ENCODE measurements around the gene CCDC187. TPM values are rescaled to one million over a fixed set of nuclear protein-coding genes. Genes with fewer than 3 reads are reported as not detected.
"Not testable (repeated sequence)": the region's sequence is repeated elsewhere in the genome, so short reads cannot be mapped to it uniquely, and the experiment has no call there.

The CCDC187 gene
- total RNA-seq, 5 donors from 2014 or later (not counting 1 experiment from before 2014, with no cell fraction given) = 0.07 to 0.20 (median 0.09) TPM; not detected in 1

DNA sequence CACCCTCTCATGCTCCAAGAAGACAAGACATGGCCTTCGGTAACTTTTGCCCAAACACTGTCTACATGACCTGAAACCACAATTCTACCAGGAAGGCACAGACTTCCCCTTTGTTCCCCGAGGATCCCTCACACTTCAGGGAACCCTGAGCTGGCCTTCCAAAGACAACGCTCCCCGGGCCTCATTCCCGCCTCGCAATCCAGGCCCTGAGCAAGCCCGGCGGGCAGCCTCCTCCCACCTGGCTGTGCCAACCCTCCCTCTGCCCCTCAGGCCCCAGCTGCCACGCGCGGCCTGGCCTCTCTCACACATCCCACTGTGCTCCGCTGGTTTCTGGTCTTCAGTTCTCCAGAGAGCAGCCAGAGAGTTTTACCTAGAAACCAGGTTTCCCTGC lies 65.6 kb downstream of the CCDC187 start:
- Histone ChIP-seq H3K36me3 (ENCODE audit: control insufficient read depth in 2 of 2, extremely low read depth in 1 of 2, insufficient read depth in 1 of 2, low read length in 1 of 2) (peaks cover 0 to 17% of the 10 kb centered on the region in 2 donors), H3K27me3 (replicated peaks in 1 of 2; ENCODE audit: control insufficient read depth in 2 of 2, extremely low read depth in 1 of 2, insufficient read depth in 2 of 2, low read length in 1 of 2) (no peaks in the 10 kb centered on the region), H3K4me3 (ENCODE audit: control insufficient read depth in 1 of 2, extremely low read depth in 1 of 2, low read length in 1 of 2) (no peak overlapping the region), H3K27ac (ENCODE audit: low read length) (no peak overlapping the region), H3K4me1 (ENCODE audit: control insufficient read depth in 1 of 2, extremely low read depth in 1 of 2, insufficient read depth in 2 of 2, low read length in 2 of 2) (peaks cover 4 to 28% of the 10 kb centered on the region in 2 experiments), H3K9me3 (no peaks in the 10 kb centered on the region)
- Mint-ChIP-seq H3K4me1 (peaks cover 26 to 50% (median 40%) of the 10 kb centered on the region in 3 donors), H3K36me3 (peaks cover 21% of the 10 kb centered on the region), H3K9me3 (no peaks in the 10 kb centered on the region), H3K27me3 (no peaks in the 10 kb centered on the region), H3K27ac (no peak overlapping the region), H3K4me3 (no peak overlapping the region)
- DNase-seq = no peak
- ChIA-PET POLR2A (no interaction called here), CTCF (no interaction called here)
- 80% methylated on average over 12 of the region's 12 CpGs for WGBS (ENCODE audit: insufficient coverage)
- no peak for ATAC-seq (replicated peaks in 1 of 4)

GRCh38 chr9:136237486-136238341 lies 66.2 kb downstream of the CCDC187 start:
- DNase-seq (no peak), ATAC-seq (replicated peaks in 1 of 4) (no peak)
- ChIA-PET CTCF (no interaction called here), POLR2A (interaction anchor here in 1 of 2 donors (0.5 kb wide), 1 partner anchor 240 kb away, joined by 4 read pairs; no protein-coding TSS in a partner anchor)
- WGBS (ENCODE audit: insufficient coverage) = 91% methylated on average over 30 of the region's 32 CpGs
- H3K4me3 ChIP-seq (ENCODE audit: control insufficient read depth in 1 of 2, extremely low read depth in 1 of 2, low read length in 1 of 2) = no peak overlapping the region
- H3K4me3 Mint-ChIP-seq = no peak overlapping the region
- no peak overlapping the region for H3K27ac Mint-ChIP-seq
- no peaks in the 10 kb centered on the region for H3K27me3 ChIP-seq (replicated peaks in 1 of 2; ENCODE audit: control insufficient read depth in 2 of 2, extremely low read depth in 1 of 2, insufficient read depth in 2 of 2, low read length in 1 of 2)
- H3K36me3 Mint-ChIP-seq = peaks cover 21% of the 10 kb centered on the region
- H3K36me3 ChIP-seq (ENCODE audit: control insufficient read depth in 2 of 2, extremely low read depth in 1 of 2, insufficient read depth in 1 of 2, low read length in 1 of 2) = peaks cover 0 to 17% of the 10 kb centered on the region in 2 donors
- no peak overlapping the region for H3K27ac ChIP-seq (ENCODE audit: low read length)
- H3K4me1 Mint-ChIP-seq = peaks cover 26 to 49% (median 38%) of the 10 kb centered on the region in 3 donors
- peaks cover 0 to 26% of the 10 kb centered on the region in 2 experiments for H3K4me1 ChIP-seq (ENCODE audit: control insufficient read depth in 1 of 2, extremely low read depth in 1 of 2, insufficient read depth in 2 of 2, low read length in 2 of 2)
- no peaks in the 10 kb centered on the region for H3K9me3 ChIP-seq
- no peaks in the 10 kb centered on the region for H3K9me3 Mint-ChIP-seq
- H3K27me3 Mint-ChIP-seq = no peaks in the 10 kb centered on the region

DNA sequence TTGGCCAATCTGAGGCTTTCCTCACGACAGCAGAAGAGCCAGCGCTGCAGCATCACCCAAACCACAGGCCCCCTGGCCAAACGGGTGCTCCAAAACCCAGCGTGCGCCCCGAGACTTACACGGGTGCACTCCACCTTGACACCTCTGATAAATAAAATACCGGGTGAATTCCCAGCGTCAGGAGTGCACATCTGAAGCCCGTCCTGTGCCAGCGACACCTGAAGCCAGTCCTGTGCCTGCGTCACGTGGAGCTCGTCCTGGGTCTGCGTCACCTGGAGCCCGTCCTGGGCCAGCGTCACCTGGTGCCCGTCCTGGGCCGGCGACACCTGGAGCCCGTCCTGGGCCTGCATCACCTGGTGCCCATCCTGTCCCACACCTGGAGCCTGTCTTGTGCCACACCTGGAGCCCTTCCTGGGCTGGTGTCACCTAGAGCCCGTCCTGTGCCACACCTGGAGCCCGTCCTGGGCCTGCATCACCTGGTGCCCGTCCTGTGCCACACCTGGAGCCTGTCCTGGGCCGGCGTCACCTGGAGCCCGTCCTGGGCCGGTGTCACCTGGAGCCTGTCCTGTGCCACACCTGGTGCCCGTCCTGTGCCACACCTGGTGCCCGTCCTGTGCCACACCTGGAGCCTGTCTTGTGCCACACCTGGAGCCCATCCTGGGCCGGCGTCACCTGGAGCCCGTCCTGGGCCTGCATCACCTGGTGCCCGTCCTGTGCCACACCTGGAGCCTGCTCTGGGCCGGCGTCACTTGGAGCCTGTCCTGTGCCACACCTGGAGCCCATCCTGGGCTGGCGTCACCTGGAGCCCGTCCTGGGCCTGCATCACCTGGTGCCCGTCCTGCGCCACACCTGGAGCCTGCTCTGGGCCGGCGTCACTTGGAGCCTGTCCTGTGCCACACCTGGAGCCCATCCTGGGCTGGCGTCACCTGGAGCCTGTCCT lies 67.2 kb downstream of the CCDC187 start:
- H3K36me3 ChIP-seq (ENCODE audit: control insufficient read depth in 2 of 2, extremely low read depth in 1 of 2, insufficient read depth in 1 of 2, low read length in 1 of 2) = peaks cover 0 to 17% of the 10 kb centered on the region in 2 donors
- not testable (repeated sequence) for ATAC-seq (replicated peaks in 1 of 4)
- 97% methylated on average over 41 of the region's 43 CpGs for WGBS (ENCODE audit: insufficient coverage)

DNA sequence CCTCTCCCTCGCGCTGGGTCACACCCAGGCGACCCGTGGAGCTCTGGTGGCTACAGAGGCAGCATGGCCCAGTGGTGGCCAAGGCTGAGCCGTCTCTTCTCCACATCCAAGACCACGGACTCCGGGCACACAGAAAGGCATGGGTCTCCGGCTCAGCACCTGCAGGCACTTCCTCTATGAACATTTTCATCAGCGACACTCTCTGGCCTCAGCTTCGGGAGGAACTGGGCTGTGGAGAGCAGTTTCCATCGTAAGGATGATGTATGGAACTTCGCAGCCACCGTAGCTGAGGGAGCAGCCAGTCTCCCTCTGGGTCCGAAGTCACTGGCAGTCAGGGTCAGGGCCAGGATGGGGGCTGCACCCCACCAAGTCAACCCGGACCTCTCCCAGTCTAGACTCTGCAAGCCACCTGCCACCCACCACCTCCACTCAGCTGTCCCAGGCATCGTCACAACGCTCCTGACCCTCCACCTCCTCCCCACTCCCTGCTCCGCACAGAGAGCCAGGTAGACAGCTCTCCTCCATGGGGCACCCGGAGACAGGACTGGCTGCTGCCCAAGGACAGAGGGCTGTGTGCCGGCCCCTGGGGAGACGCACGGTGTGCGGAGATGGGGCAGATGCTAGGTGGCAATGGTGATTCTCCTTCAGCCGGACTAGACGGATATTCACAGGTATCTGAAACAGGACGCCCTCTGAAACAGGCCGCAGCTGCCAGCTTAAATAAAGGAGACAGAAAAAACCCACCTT lies 68.0 kb downstream of the CCDC187 start:
- Mint-ChIP-seq H3K27ac (no peak overlapping the region), H3K9me3 (no peaks in the 10 kb centered on the region), H3K36me3 (peaks cover 27% of the 10 kb centered on the region), H3K4me1 (peaks cover 33 to 48% (median 36%) of the 10 kb centered on the region in 3 donors), H3K4me3 (no peak overlapping the region), H3K27me3 (no peaks in the 10 kb centered on the region)
- ATAC-seq (replicated peaks in 1 of 4) = no peak
- H3K27me3 ChIP-seq (replicated peaks in 1 of 2; ENCODE audit: control insufficient read depth in 2 of 2, extremely low read depth in 1 of 2, insufficient read depth in 2 of 2, low read length in 1 of 2) = no peaks in the 10 kb centered on the region
- DNase-seq = no peak
- no peak overlapping the region for H3K27ac ChIP-seq (ENCODE audit: low read length)
- H3K4me1 ChIP-seq (ENCODE audit: control insufficient read depth in 1 of 2, extremely low read depth in 1 of 2, insufficient read depth in 2 of 2, low read length in 2 of 2) = peaks cover 2 to 27% of the 10 kb centered on the region in 2 experiments
- POLR2A ChIA-PET = no interaction called here
- H3K9me3 ChIP-seq = no peaks in the 10 kb centered on the region
- CTCF ChIA-PET = no interaction called here
- H3K36me3 ChIP-seq (ENCODE audit: control insufficient read depth in 2 of 2, extremely low read depth in 1 of 2, insufficient read depth in 1 of 2, low read length in 1 of 2) = peaks cover 0 to 19% of the 10 kb centered on the region in 2 donors
- WGBS (ENCODE audit: insufficient coverage) = 95% methylated on average over 22 of the region's 27 CpGs
- no peak overlapping the region for H3K4me3 ChIP-seq (ENCODE audit: control insufficient read depth in 1 of 2, extremely low read depth in 1 of 2, low read length in 1 of 2)

More for the DNA sequence above, 67.2 kb downstream of the CCDC187 start:
- H3K4me3 ChIP-seq (ENCODE audit: control insufficient read depth in 1 of 2, extremely low read depth in 1 of 2, low read length in 1 of 2); H3K9me3 ChIP-seq; H3K27ac Mint-ChIP-seq; H3K4me3 Mint-ChIP-seq; H3K27me3 ChIP-seq (replicated peaks in 1 of 2; ENCODE audit: control insufficient read depth in 2 of 2, extremely low read depth in 1 of 2, insufficient read depth in 2 of 2, low read length in 1 of 2); H3K27me3 Mint-ChIP-seq; H3K27ac ChIP-seq (ENCODE audit: low read length); POLR2A ChIA-PET; DNase-seq; H3K9me3 Mint-ChIP-seq; CTCF ChIA-PET: not testable (repeated sequence)
- Mint-ChIP-seq H3K4me1 (peaks cover 34 to 50% (median 37%) of the 10 kb centered on the region in 3 donors), H3K36me3 (peaks cover 25% of the 10 kb centered on the region)
- H3K4me1 ChIP-seq (ENCODE audit: control insufficient read depth in 1 of 2, extremely low read depth in 1 of 2, insufficient read depth in 2 of 2, low read length in 2 of 2) = peaks cover 2 to 26% of the 10 kb centered on the region in 2 experiments

GRCh38 chr9:136235171-136235570 lies 68.7 kb downstream of the CCDC187 start:
- peaks cover 2 to 27% of the 10 kb centered on the region in 2 experiments for H3K4me1 ChIP-seq (ENCODE audit: control insufficient read depth in 1 of 2, extremely low read depth in 1 of 2, insufficient read depth in 2 of 2, low read length in 2 of 2)
- no peaks in the 10 kb centered on the region for H3K9me3 ChIP-seq
- 95% methylated on average over 17 of the region's 17 CpGs for WGBS (ENCODE audit: insufficient coverage)
- no peak overlapping the region for H3K4me3 Mint-ChIP-seq
- H3K27ac ChIP-seq (ENCODE audit: low read length) = no peak overlapping the region
- H3K27me3 Mint-ChIP-seq = no peaks in the 10 kb centered on the region
- H3K36me3 Mint-ChIP-seq = peaks cover 27% of the 10 kb centered on the region
- H3K4me3 ChIP-seq (ENCODE audit: control insufficient read depth in 1 of 2, extremely low read depth in 1 of 2, low read length in 1 of 2) = no peak overlapping the region
- CTCF ChIA-PET = no interaction called here
- no peak for ATAC-seq (replicated peaks in 1 of 4)
- no peaks in the 10 kb centered on the region for H3K9me3 Mint-ChIP-seq
- peaks cover 0 to 17% of the 10 kb centered on the region in 2 donors for H3K36me3 ChIP-seq (ENCODE audit: control insufficient read depth in 2 of 2, extremely low read depth in 1 of 2, insufficient read depth in 1 of 2, low read length in 1 of 2)
- H3K27me3 ChIP-seq (replicated peaks in 1 of 2; ENCODE audit: control insufficient read depth in 2 of 2, extremely low read depth in 1 of 2, insufficient read depth in 2 of 2, low read length in 1 of 2) = no peaks in the 10 kb centered on the region
- DNase-seq = no peak
- no peak overlapping the region for H3K27ac Mint-ChIP-seq
- peaks cover 34 to 48% (median 38%) of the 10 kb centered on the region in 3 donors for H3K4me1 Mint-ChIP-seq
- POLR2A ChIA-PET = no interaction called here

DNA sequence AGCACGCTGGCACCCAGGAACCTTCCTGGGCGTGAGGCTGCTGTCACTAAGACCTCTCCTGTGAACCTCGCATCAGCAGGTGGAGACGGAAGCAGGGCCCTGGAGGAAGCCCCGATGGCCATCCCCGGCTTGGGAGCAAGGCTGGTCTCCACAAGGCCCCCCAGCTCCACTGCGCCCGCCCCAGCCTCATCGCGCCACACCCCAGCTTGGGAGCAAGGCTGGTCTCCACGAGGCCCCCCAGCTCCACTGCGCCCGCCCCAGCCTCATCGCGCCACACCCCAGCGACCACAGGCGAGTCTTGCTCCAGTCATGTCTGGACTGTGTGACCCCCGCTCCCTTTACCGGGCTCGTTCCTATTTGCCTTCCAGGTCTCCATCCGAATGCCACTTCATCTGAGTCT lies 69.3 kb downstream of the CCDC187 start:
- WGBS (ENCODE audit: insufficient coverage) = 94% methylated on average over 21 of the region's 21 CpGs
- ATAC-seq (replicated peaks in 1 of 4) (no peak), DNase-seq (no peak)
- no peaks in the 10 kb centered on the region for H3K27me3 Mint-ChIP-seq
- H3K4me3 Mint-ChIP-seq = no peak overlapping the region
- H3K36me3 Mint-ChIP-seq = peaks cover 27% of the 10 kb centered on the region
- no peak overlapping the region for H3K27ac Mint-ChIP-seq
- ChIA-PET CTCF (no interaction called here), POLR2A (no interaction called here)
- Histone ChIP-seq H3K27me3 (replicated peaks in 1 of 2; ENCODE audit: control insufficient read depth in 2 of 2, extremely low read depth in 1 of 2, insufficient read depth in 2 of 2, low read length in 1 of 2) (no peaks in the 10 kb centered on the region), H3K9me3 (no peaks in the 10 kb centered on the region), H3K27ac (ENCODE audit: low read length) (no peak overlapping the region), H3K36me3 (ENCODE audit: control insufficient read depth in 2 of 2, extremely low read depth in 1 of 2, insufficient read depth in 1 of 2, low read length in 1 of 2) (peaks cover 0 to 17% of the 10 kb centered on the region in 2 donors), H3K4me1 (ENCODE audit: control insufficient read depth in 1 of 2, extremely low read depth in 1 of 2, insufficient read depth in 2 of 2, low read length in 2 of 2) (peaks cover 2 to 27% of the 10 kb centered on the region in 2 experiments), H3K4me3 (ENCODE audit: control insufficient read depth in 1 of 2, extremely low read depth in 1 of 2, low read length in 1 of 2) (no peak overlapping the region)
- peaks cover 34 to 48% (median 37%) of the 10 kb centered on the region in 3 donors for H3K4me1 Mint-ChIP-seq
- H3K9me3 Mint-ChIP-seq = no peaks in the 10 kb centered on the region

All from T-cell (primary cell).